Mesenchymal stem cell (in vitro differentiated cells and primary cell): ENCODE data around the gene SSBP2.

Source experiments
- DNase-seq: peaks from one replicate; pipeline ENCODE4 v3.0.0-alpha.2; 2013
- H2AFZ ChIP-seq: one replicate; pipeline ENCODE4 v1.6.1; 2013; ENCODE audit warnings: low read depth, mild to moderate bottlenecking, control low read depth, inconsistent platforms, low read length, moderate library complexity
- H2AK5ac ChIP-seq: 2 replicates; pipeline ENCODE4 v1.6.1; 2013; ENCODE audit warnings: low read length, moderate library complexity, mild to moderate bottlenecking, inconsistent platforms; ENCODE audit not compliant: severe bottlenecking
- H2BK120ac ChIP-seq: one replicate; pipeline ENCODE4 v1.6.1; 2013; ENCODE audit warnings: low read depth, mild to moderate bottlenecking, inconsistent platforms, low read length, moderate library complexity
- H2BK12ac ChIP-seq, 2 experiments: one replicate each; pipeline ENCODE4 v1.6.1; 2013; ENCODE audit warnings: inconsistent platforms in 2 of 2, low read length in 2 of 2, mild to moderate bottlenecking in 2 of 2, moderate library complexity in 2 of 2, control low read depth in 1 of 2
- H2BK15ac ChIP-seq: one replicate; pipeline ENCODE4 v1.6.1; 2013; ENCODE audit warnings: mild to moderate bottlenecking, low read depth, inconsistent platforms; ENCODE audit not compliant: poor library complexity, severe bottlenecking
- H2BK5ac ChIP-seq: 2 replicates; pipeline ENCODE4 v1.6.1; 2013; ENCODE audit warnings: low read depth, mild to moderate bottlenecking, low read length, control low read depth, inconsistent platforms; ENCODE audit not compliant: poor library complexity, severe bottlenecking
- H3K14ac ChIP-seq, 2 experiments: one replicate each; pipeline ENCODE4 v1.6.1; 2013; ENCODE audit warnings: inconsistent platforms in 2 of 2, low read length in 2 of 2, control low read depth in 1 of 2, mild to moderate bottlenecking in 1 of 2, moderate library complexity in 1 of 2
- H3K18ac ChIP-seq, 2 experiments: one replicate each; pipeline ENCODE4 v1.6.1; 2013; ENCODE audit warnings: inconsistent platforms in 2 of 2, low read length in 2 of 2, control low read depth in 1 of 2, low read depth in 1 of 2, mild to moderate bottlenecking in 1 of 2
- H3K23ac ChIP-seq, 2 experiments: one replicate each; pipeline ENCODE4 v1.6.1; 2013; ENCODE audit warnings: inconsistent platforms in 2 of 2, low read length in 2 of 2, mild to moderate bottlenecking in 2 of 2, moderate library complexity in 2 of 2, control low read depth in 1 of 2
- H3K27ac ChIP-seq: 2 replicates; pipeline ENCODE4 v1.5.1; 2013; ENCODE audit warnings: mild to moderate bottlenecking, moderate library complexity, low read length, control low read depth, inconsistent platforms; ENCODE audit not compliant: poor library complexity, severe bottlenecking
- H3K27me3 ChIP-seq, 2 experiments: 2 replicates each; pipeline versions ENCODE4 v1.6.1 to v1.7.0; 2013; ENCODE audit warnings: low read length in 2 of 2, mild to moderate bottlenecking in 2 of 2, moderate library complexity in 2 of 2, control low read depth in 1 of 2, inconsistent platforms in 1 of 2; ENCODE audit not compliant: control insufficient read depth in 1 of 2, insufficient read depth in 1 of 2
- H3K36me3 ChIP-seq, 2 experiments: 2 replicates each; pipeline versions ENCODE4 v1.6.1 to v1.7.0; 2013; ENCODE audit warnings: low read length in 2 of 2, control low read depth in 1 of 2, inconsistent platforms in 1 of 2, low read depth in 1 of 2, mild to moderate bottlenecking in 1 of 2; ENCODE audit not compliant: insufficient read depth in 2 of 2, control insufficient read depth in 1 of 2
- H3K4ac ChIP-seq, 2 experiments: one replicate each; pipeline ENCODE4 v1.6.1; 2013; ENCODE audit warnings: inconsistent platforms in 2 of 2, low read length in 2 of 2, mild to moderate bottlenecking in 2 of 2, moderate library complexity in 2 of 2, control low read depth in 1 of 2, low read depth in 1 of 2
- H3K4me1 ChIP-seq: 2 replicates; pipeline ENCODE4 v1.6.1; 2013; ENCODE audit warnings: low read depth, low read length, control low read depth; ENCODE audit not compliant: control insufficient read depth, insufficient read depth
- H3K4me2 ChIP-seq: 2 replicates; pipeline ENCODE4 v1.6.1; 2013; ENCODE audit warnings: low read length, mild to moderate bottlenecking, inconsistent platforms; ENCODE audit not compliant: poor library complexity, severe bottlenecking
- H3K4me3 ChIP-seq, 2 experiments: 2 replicates each; pipeline versions ENCODE4 v1.5.1 to v1.7.0; 2013; ENCODE audit warnings: low read length in 2 of 2, mild to moderate bottlenecking in 2 of 2, control low read depth in 1 of 2, low read depth in 1 of 2; ENCODE audit not compliant: insufficient read depth in 1 of 2
- H3K79me1 ChIP-seq: replicated peaks from 2 replicates; pipeline ENCODE4 v1.6.1; 2013; ENCODE audit warnings: mild to moderate bottlenecking, control low read depth, low read length, inconsistent platforms; ENCODE audit not compliant: poor library complexity, severe bottlenecking
- H3K9ac ChIP-seq: 2 replicates; pipeline ENCODE4 v1.7.0; 2013; ENCODE audit warnings: mild to moderate bottlenecking, low read length, moderate library complexity
- H3K9me3 ChIP-seq: 2 replicates; pipeline ENCODE4 v1.7.0; 2013; ENCODE audit warnings: mild to moderate bottlenecking, low read length; ENCODE audit not compliant: control insufficient read depth
- H4K8ac ChIP-seq: one replicate; pipeline ENCODE4 v1.6.1; 2013; ENCODE audit warnings: inconsistent platforms, mild to moderate bottlenecking, low read length, moderate library complexity
- H4K91ac ChIP-seq: one replicate; pipeline ENCODE4 v1.6.1; 2013; ENCODE audit warnings: mild to moderate bottlenecking, low read length, inconsistent platforms
- WGBS: methylation state at CpG from one replicate; pipeline ENCODE4 v1.1.7; 2013; ENCODE audit warnings: mixed read lengths; 5-methylcytosine and 5-hydroxymethylcytosine counted together

SSBP2 gene

GRCh38 chr5:81397176-81397575, 353.7 kb downstream of the SSBP2 start:
- H3K23ac ChIP-seq, result no peak overlapping the region
- H3K18ac ChIP-seq, result no peak overlapping the region
- no peak overlapping the region for H4K91ac ChIP-seq
- H2AK5ac ChIP-seq, result no peak overlapping the region
- peak; percentile 27 for DNase-seq
- no peak overlapping the region for H4K8ac ChIP-seq
- no peak overlapping the region for H2BK12ac ChIP-seq
- H3K4ac ChIP-seq, result no peak overlapping the region
- no peak overlapping the region for H3K14ac ChIP-seq
- H3K79me1 ChIP-seq, result no peaks in the 10 kb centered on the region
- H3K4me1 ChIP-seq, result peaks cover 10% of the 10 kb centered on the region
- no peak overlapping the region for H2BK120ac ChIP-seq
- peaks cover 3% of the 10 kb centered on the region for H3K9me3 ChIP-seq
- WGBS, result 68% methylated on average over 2 of the region's 3 CpGs
- no peak overlapping the region for H3K4me2 ChIP-seq
- H2BK5ac ChIP-seq, result no peak overlapping the region
- no peak overlapping the region for H3K4me3 ChIP-seq
- peaks cover 0 to 7% of the 10 kb centered on the region in 2 experiments for H3K27me3 ChIP-seq
- H3K27ac ChIP-seq, result no peak overlapping the region
- no peak overlapping the region for H2AFZ ChIP-seq
- H3K9ac ChIP-seq, result no peak overlapping the region
- H2BK15ac ChIP-seq, result no peak overlapping the region
- H3K36me3 ChIP-seq, result no peaks in the 10 kb centered on the region

GRCh38 chr5:81395262-81395661, 355.6 kb downstream of the SSBP2 start:
- Histone ChIP-seq H3K18ac (no peak overlapping the region), H3K79me1 (no peaks in the 10 kb centered on the region), H3K23ac (no peak overlapping the region), H3K4me2 (no peak overlapping the region), H4K91ac (no peak overlapping the region), H2BK120ac (no peak overlapping the region), H3K4ac (no peak overlapping the region), H2BK5ac (no peak overlapping the region), H3K27ac (no peak overlapping the region), H3K9ac (no peak overlapping the region), H2BK12ac (no peak overlapping the region), H4K8ac (no peak overlapping the region), H2BK15ac (no peak overlapping the region), H2AFZ (no peak overlapping the region), H2AK5ac (no peak overlapping the region), H3K27me3 (peaks cover 0 to 7% of the 10 kb centered on the region in 2 experiments), H3K14ac (no peak overlapping the region), H3K4me3 (no peak overlapping the region), H3K4me1 (peaks cover 10% of the 10 kb centered on the region), H3K9me3 (peaks cover 3% of the 10 kb centered on the region), H3K36me3 (no peaks in the 10 kb centered on the region)
- DNase-seq, result no peak
- WGBS, result 31% methylated on average over 3 of the region's 3 CpGs

GRCh38 chr5:81393783-81394718, 356.8 kb downstream of the SSBP2 start, which contains the start of gene ACOT12:
ACOT12 (minus strand) TSS chr5:81394134; CDS start chr5:81394114, 20 bp downstream.
- H2AFZ ChIP-seq, result peak within 1 kb of the TSS; percentile 49
- no peak within 1 kb of the TSS for H3K4ac ChIP-seq
- H2BK5ac ChIP-seq, result no peak within 1 kb of the TSS
- no peaks in the 10 kb centered on the region for H3K36me3 ChIP-seq
- peaks cover 10% of the 10 kb centered on the region for H3K4me1 ChIP-seq
- peak within 1 kb of the TSS in 1 of 2 experiments; percentile 13 for H2BK12ac ChIP-seq
- H2BK120ac ChIP-seq, result peak within 1 kb of the TSS; percentile 19
- peak within 1 kb of the TSS; percentile 74 for H3K4me2 ChIP-seq
- H4K91ac ChIP-seq, result no peak within 1 kb of the TSS
- no peak within 1 kb of the TSS for H3K27ac ChIP-seq
- H4K8ac ChIP-seq, result peak within 1 kb of the TSS; percentile 41
- peak; percentile 36 for DNase-seq
- peak within 1 kb of the TSS; percentile 59 for H3K9ac ChIP-seq
- H3K4me3 ChIP-seq, result peak within 1 kb of the TSS; percentile 60 to 73
- H3K27me3 ChIP-seq, result peaks cover 0 to 7% of the 10 kb centered on the region in 2 experiments
- no peak within 1 kb of the TSS for H2AK5ac ChIP-seq
- H2BK15ac ChIP-seq, result peak within 1 kb of the TSS; percentile 83
- 8% methylated on average over 63 of the region's 77 CpGs for WGBS
- peaks cover 3% of the 10 kb centered on the region for H3K9me3 ChIP-seq
- no peaks in the 10 kb centered on the region for H3K79me1 ChIP-seq
- H3K14ac ChIP-seq, result peak within 1 kb of the TSS in 1 of 2 experiments; percentile 71
- peak within 1 kb of the TSS in 1 of 2 experiments; percentile 62 for H3K18ac ChIP-seq
- no peak within 1 kb of the TSS for H3K23ac ChIP-seq

GRCh38 chr5:81393430-81393782, 357.5 kb downstream of the SSBP2 start:
- Histone ChIP-seq H3K27ac (no peak overlapping the region), H4K8ac (peak overlapping the region; percentile 41), H2AFZ (no peak overlapping the region), H2BK120ac (no peak overlapping the region), H2AK5ac (no peak overlapping the region), H3K23ac (no peak overlapping the region), H3K9ac (peak overlapping the region; percentile 15), H4K91ac (no peak overlapping the region), H2BK12ac (no peak overlapping the region), H3K4me2 (peak overlapping the region; percentile 74), H3K36me3 (no peaks in the 10 kb centered on the region), H3K4ac (no peak overlapping the region), H3K4me3 (peak overlapping the region; percentile 60 to 73), H3K18ac (peak overlapping the region in 1 of 2 experiments; percentile 28), H2BK15ac (no peak overlapping the region), H3K9me3 (peaks cover 3% of the 10 kb centered on the region), H3K79me1 (no peaks in the 10 kb centered on the region), H2BK5ac (no peak overlapping the region), H3K4me1 (peaks cover 10% of the 10 kb centered on the region), H3K14ac (no peak overlapping the region), H3K27me3 (peaks cover 0 to 7% of the 10 kb centered on the region in 2 experiments)
- no peak for DNase-seq
- 61% methylated on average over 5 of the region's 10 CpGs for WGBS
